ENCODE measurements around the gene HSPB8. TPM values are rescaled to one million over a fixed set of nuclear protein-coding genes. Genes with fewer than 3 reads are reported as not detected.
A peak's percentile ranks its signal among the peaks of the same experiment; 100 is the strongest.

Gene HSPB8
- total RNA-seq, 1 donor from 2014 or later = 54.6 TPM

- H3K4me3 ChIP-seq (ENCODE audit: insufficient read depth, low read depth, low read length) = no peak overlapping the region
- Mint-ChIP-seq H3K36me3 (ENCODE audit: low read depth, unreplicated experiment) (peaks cover 17% of the 10 kb centered on the region), H3K4me3 (ENCODE audit: unreplicated experiment) (peak overlapping the region; percentile 51), H3K9me3 (ENCODE audit: unreplicated experiment) (no peaks in the 10 kb centered on the region), H3K27ac (ENCODE audit: unreplicated experiment) (peak overlapping the region; percentile 58), H3K4me1 (ENCODE audit: low read depth, unreplicated experiment) (peaks cover 34% of the 10 kb centered on the region), H3K27me3 (ENCODE audit: low read depth, unreplicated experiment) (no peaks in the 10 kb centered on the region)
- peaks cover 15% of the 10 kb centered on the region for H4K20me1 ChIP-seq (ENCODE audit: insufficient read depth, low read length)
- no peaks in the 10 kb centered on the region for H3K36me3 ChIP-seq (ENCODE audit: insufficient read depth, low read length)
- no peaks in the 10 kb centered on the region for H3K27me3 ChIP-seq (ENCODE audit: insufficient read depth, low read length)
- peaks cover 42% of the 10 kb centered on the region for H3K4me1 ChIP-seq (ENCODE audit: insufficient read depth, low read length)
- no peak overlapping the region for H2AFZ ChIP-seq (ENCODE audit: low read depth, low read length)
- FAIRE-seq (no peak), DNase-seq (ENCODE audit: low read depth) (peak; percentile 64)
- peaks cover 38% of the 10 kb centered on the region for H3K79me2 ChIP-seq (ENCODE audit: insufficient read depth, low read length)
- no peak overlapping the region for H3K27ac ChIP-seq (ENCODE audit: low read depth, low read length)
- H3K9me3 ChIP-seq (ENCODE audit: insufficient read depth, low read depth, low read length) = no peaks in the 10 kb centered on the region
- peak overlapping the region; percentile 4 for H3K4me2 ChIP-seq (ENCODE audit: low read length)
- no peak overlapping the region for H3K9ac ChIP-seq (ENCODE audit: low read length)
- TF ChIP-seq EZH2 (IDR thresholded peaks at IDR 0.05; ENCODE audit: insufficient read depth, low read length) (no peak), CTCF (IDR thresholded peaks at IDR 0.05; ENCODE audit: insufficient read depth, low read depth, low read length) (no peak)
Measured at GRCh38 chr12:119182701-119183493, 4.2 kb downstream of the HSPB8 start.

DNA sequence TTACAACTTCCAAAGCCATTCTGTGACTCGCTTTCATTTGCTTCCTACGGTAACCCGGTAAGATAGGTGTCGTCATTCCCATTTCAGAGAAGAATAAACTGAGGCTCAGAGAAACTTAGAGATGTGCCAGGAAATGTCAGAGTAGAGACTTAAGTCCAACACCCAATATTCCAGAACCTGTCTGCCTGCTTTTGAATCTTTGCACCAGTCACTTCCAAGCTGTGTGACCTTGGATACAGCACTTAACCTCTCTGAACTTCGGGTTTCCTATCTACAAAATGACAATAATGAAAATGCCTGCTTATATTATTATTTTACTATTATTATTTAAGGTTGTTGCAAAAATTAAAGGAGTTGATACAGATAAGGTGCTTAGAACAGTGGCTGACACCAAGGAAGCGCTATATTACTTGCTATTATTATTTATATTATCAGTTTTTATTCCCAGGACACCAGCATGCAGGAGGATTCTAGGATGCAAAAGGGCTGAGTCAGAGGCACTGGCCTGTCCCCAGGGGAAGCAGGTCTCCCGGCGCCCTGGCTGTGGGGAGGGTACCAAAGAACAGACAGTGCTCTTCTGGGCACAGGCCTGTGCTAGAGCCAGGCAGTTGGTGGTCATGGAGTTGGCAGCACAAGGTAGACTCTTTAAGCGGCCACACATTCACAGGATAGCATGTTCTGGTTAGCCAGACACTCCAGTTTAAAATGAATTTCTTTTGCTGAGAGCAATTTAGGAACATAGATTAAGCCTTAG is 5.4 kb downstream of the HSPB8 start:
- no peak overlapping the region for H2AFZ ChIP-seq (ENCODE audit: low read depth, low read length)
- H3K27ac ChIP-seq (ENCODE audit: low read depth, low read length) = no peak overlapping the region
- no peak overlapping the region for H3K9ac ChIP-seq (ENCODE audit: low read length)
- H3K4me1 ChIP-seq (ENCODE audit: insufficient read depth, low read length) = peaks cover 36% of the 10 kb centered on the region
- H3K36me3 ChIP-seq (ENCODE audit: insufficient read depth, low read length) = no peaks in the 10 kb centered on the region
- H3K4me3 Mint-ChIP-seq (ENCODE audit: unreplicated experiment) = no peak overlapping the region
- peaks cover 38% of the 10 kb centered on the region for H3K79me2 ChIP-seq (ENCODE audit: insufficient read depth, low read length)
- peaks cover under 1% of the 10 kb centered on the region for H3K9me3 Mint-ChIP-seq (ENCODE audit: unreplicated experiment)
- peaks cover 15% of the 10 kb centered on the region for H4K20me1 ChIP-seq (ENCODE audit: insufficient read depth, low read length)
- H3K27me3 Mint-ChIP-seq (ENCODE audit: low read depth, unreplicated experiment) = no peaks in the 10 kb centered on the region
- H3K4me3 ChIP-seq (ENCODE audit: insufficient read depth, low read depth, low read length) = no peak overlapping the region
- peak overlapping the region; percentile 1 for H3K27ac Mint-ChIP-seq (ENCODE audit: unreplicated experiment)
- H3K27me3 ChIP-seq (ENCODE audit: insufficient read depth, low read length) = no peaks in the 10 kb centered on the region
- H3K36me3 Mint-ChIP-seq (ENCODE audit: low read depth, unreplicated experiment) = peaks cover 22% of the 10 kb centered on the region
- DNase-seq (ENCODE audit: low read depth) (no peak), FAIRE-seq (no peak)
- peak overlapping the region; percentile 3 for H3K4me2 ChIP-seq (ENCODE audit: low read length)
- H3K4me1 Mint-ChIP-seq (ENCODE audit: low read depth, unreplicated experiment) = peaks cover 42% of the 10 kb centered on the region
- no peak for TF ChIP-seq CTCF (IDR thresholded peaks at IDR 0.05; ENCODE audit: insufficient read depth, low read depth, low read length)
- no peaks in the 10 kb centered on the region for H3K9me3 ChIP-seq (ENCODE audit: insufficient read depth, low read depth, low read length)
